Upper lobe of right lung (tissue), 1 donor: ENCODE data around the gene GRK5. TPM values are rescaled to one million over a fixed set of nuclear protein-coding genes. Genes with fewer than 3 reads are reported as not detected.
A peak's percentile ranks its signal among the peaks of the same experiment; 100 is the strongest.

ENCODE experiments used
- ATAC-seq: fragments of 200-7000 bp; cut with Tn5 transposase; one replicate; pipeline ENCODE4 v1.9.1; 2020; ENCODE audit warnings: mild to moderate bottlenecking, moderate library complexity
- DNase-seq: peaks from one replicate; pipeline ENCODE4 v3.0.0-alpha.2; 2020
- H3K27ac ChIP-seq: fragments of 200-600 bp; one replicate; pipeline ENCODE4 v1.8.0; 2022
- H3K27me3 ChIP-seq: fragments of 200-600 bp; one replicate; pipeline ENCODE4 v1.8.0; 2022; ENCODE audit warnings: mild to moderate bottlenecking
- H3K36me3 ChIP-seq: fragments of 200-600 bp; one replicate; pipeline ENCODE4 v1.8.0; 2022
- H3K4me1 ChIP-seq: fragments of 200-600 bp; one replicate; pipeline ENCODE4 v1.8.0; 2022
- H3K4me3 ChIP-seq: fragments of 200-600 bp; one replicate; pipeline ENCODE4 v1.8.0; 2022; ENCODE audit warnings: mild to moderate bottlenecking
- H3K9me3 ChIP-seq: fragments of 200-600 bp; one replicate; pipeline ENCODE4 v1.8.0; 2022
- intact Hi-C: fragments of 100-400 bp; cut with DNase I; formaldehyde crosslinking; loops from one replicate; pipeline ENCODE4 v1.11.0; 2022
- total RNA-seq: library from RNA; stranded (reverse); fragmentation: NEBNext Ultra II Directional; extraction: Animal tissue kit (Norgen Biotek cat#: 25700); gene quantifications from one replicate; pipeline ENCODE4 v1.2.1, GENCODE V29; 2021
- TF ChIP-seq, protein P1 (sequence below): fragments of 200-600 bp; IDR thresholded peaks from one replicate; pipeline ENCODE4 v1.8.0; 2022; ENCODE audit warnings: antibody characterized with exemption
- donor health status: DM: no; HTN: yes; CAD: no; lungs with severe emphysema.

GRK5 gene
- total RNA-seq, 1 donor from 2014 or later = 83.5 TPM

DNA sequence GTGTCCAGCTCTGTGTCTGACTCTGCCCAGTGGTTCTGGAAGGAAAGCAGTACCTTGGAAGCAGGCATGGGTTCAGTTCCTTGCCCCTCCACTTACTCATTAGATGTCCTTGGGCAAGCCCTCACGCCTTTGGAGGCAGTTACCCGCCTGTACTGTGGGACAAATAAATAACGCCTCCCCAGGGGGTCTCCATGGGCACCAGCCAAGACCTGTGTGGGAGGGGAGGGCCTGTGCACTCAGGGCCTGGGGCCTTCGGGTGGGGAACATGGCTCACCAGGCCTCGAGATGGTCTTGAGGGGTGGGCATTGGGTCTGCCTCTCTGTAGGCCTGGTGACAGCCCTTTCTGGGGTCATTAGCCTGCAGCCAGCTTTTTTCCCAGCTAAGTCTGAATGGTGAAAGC lies 142.0 kb downstream of the GRK5 start:
- ATAC-seq = no peak
- peak overlapping the region; percentile 68 for H3K27ac ChIP-seq
- H3K4me1 ChIP-seq = peaks cover 34% of the 10 kb centered on the region

DNA sequence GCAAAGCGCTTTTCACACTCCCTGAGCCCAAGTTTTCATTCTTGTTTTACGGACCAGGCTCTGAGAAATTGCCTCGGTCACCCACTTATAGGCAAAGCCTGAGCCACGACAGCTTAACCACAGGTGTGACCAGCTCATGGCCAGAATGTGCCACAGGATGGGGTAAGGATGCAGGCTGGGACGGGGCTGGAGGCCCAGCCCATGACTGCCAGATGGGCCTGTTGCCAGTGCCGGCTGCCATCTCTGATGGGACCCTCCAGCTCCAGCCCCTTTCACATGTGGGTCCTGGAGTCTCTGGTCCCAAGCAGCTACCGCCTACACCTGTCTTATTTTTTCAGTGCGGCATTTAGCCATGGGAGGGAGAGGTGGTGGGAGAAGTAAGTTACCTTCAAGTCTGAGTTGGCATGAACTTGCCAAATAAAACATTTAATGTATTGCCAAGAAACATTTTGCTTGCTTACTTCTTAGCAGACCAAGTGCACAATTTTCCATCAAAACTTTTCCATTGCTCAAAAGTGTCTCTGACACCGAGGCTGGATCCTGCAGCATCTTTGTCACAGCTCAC lies 142.6 kb downstream of the GRK5 start:
- DNase-seq = peak; percentile 60
- Histone ChIP-seq H3K4me1 (peaks cover 34% of the 10 kb centered on the region), H3K4me3 (no peak overlapping the region), H3K27me3 (no peaks in the 10 kb centered on the region), H3K36me3 (no peaks in the 10 kb centered on the region), H3K9me3 (no peaks in the 10 kb centered on the region), H3K27ac (peak overlapping the region; percentile 68)
- intact Hi-C loops = no loop called here
- ATAC-seq = no peak
- TF ChIP-seq, protein P1, sequence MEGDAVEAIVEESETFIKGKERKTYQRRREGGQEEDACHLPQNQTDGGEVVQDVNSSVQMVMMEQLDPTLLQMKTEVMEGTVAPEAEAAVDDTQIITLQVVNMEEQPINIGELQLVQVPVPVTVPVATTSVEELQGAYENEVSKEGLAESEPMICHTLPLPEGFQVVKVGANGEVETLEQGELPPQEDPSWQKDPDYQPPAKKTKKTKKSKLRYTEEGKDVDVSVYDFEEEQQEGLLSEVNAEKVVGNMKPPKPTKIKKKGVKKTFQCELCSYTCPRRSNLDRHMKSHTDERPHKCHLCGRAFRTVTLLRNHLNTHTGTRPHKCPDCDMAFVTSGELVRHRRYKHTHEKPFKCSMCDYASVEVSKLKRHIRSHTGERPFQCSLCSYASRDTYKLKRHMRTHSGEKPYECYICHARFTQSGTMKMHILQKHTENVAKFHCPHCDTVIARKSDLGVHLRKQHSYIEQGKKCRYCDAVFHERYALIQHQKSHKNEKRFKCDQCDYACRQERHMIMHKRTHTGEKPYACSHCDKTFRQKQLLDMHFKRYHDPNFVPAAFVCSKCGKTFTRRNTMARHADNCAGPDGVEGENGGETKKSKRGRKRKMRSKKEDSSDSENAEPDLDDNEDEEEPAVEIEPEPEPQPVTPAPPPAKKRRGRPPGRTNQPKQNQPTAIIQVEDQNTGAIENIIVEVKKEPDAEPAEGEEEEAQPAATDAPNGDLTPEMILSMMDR = no peak

More for the DNA sequence above, 142.0 kb downstream of the GRK5 start:
- no peaks in the 10 kb centered on the region for H3K36me3 ChIP-seq
- H3K4me3 ChIP-seq = no peak overlapping the region
- peak; percentile 45 for DNase-seq
- H3K9me3 ChIP-seq = no peaks in the 10 kb centered on the region
- TF ChIP-seq, protein P1 = no peak
- intact Hi-C loops = no loop called here
- no peaks in the 10 kb centered on the region for H3K27me3 ChIP-seq

DNA sequence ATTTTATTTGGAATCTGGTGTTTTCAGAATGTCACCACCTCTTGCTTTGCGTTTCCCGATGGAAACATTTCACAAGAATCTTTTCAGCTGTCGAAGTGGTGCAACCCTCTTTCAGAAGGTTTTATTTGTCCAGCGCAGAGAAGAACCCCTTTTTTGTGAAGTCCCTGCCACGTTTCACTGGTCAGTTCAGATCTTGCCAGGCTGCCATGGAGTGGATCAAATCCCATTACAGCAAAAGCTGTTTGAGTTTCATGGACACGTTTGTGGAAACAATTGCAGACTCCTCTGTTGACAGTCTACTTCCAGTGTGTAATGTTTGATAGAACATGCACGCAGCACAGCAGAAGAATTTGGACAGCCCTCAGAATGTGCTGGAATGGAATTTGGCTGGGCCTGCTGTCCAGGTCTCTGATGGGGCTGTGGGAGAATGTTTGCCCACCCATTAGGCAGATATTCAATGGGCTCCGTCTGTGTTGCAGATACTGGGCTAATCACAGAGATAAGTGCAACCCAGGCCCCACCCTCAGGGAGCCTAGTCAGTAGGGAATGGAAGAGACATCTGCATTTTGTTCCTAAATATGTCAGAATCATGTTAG lies 143.2 kb downstream of the GRK5 start:
- Histone ChIP-seq H3K9me3 (no peaks in the 10 kb centered on the region), H3K4me3 (no peak overlapping the region), H3K27me3 (no peaks in the 10 kb centered on the region), H3K4me1 (peaks cover 34% of the 10 kb centered on the region), H3K36me3 (no peaks in the 10 kb centered on the region), H3K27ac (peak overlapping the region; percentile 68)
- ATAC-seq (peak; percentile 75), DNase-seq (peak; percentile 36)
- intact Hi-C loops = no loop called here
- TF ChIP-seq, protein P1 = no peak

DNA sequence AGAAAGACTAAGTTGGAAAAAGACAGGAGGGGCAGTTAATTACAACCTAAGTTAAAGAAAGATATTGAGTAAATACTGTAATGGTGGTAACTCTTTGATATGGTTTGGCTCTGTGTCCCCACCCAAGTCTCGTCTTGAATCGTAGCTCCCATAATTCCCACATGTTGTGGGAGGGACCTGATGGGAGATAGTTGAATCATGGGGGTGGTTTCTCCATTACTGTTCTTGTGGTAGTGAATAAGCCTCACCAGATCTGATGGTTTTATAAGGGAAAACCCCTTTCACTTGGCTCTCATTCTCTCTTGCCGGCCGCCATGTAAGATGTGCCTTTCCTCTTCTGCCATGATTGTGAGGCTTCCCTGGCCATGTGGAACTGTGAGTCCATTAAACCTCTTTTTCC lies 143.8 kb downstream of the GRK5 start:
- Histone ChIP-seq H3K4me1 (peaks cover 34% of the 10 kb centered on the region), H3K4me3 (no peak overlapping the region), H3K27ac (peak overlapping the region; percentile 68), H3K9me3 (no peaks in the 10 kb centered on the region), H3K36me3 (no peaks in the 10 kb centered on the region), H3K27me3 (no peaks in the 10 kb centered on the region)
- ATAC-seq = no peak
- TF ChIP-seq, protein P1 = no peak
- DNase-seq = no peak
- intact Hi-C loops = no loop called here

DNA sequence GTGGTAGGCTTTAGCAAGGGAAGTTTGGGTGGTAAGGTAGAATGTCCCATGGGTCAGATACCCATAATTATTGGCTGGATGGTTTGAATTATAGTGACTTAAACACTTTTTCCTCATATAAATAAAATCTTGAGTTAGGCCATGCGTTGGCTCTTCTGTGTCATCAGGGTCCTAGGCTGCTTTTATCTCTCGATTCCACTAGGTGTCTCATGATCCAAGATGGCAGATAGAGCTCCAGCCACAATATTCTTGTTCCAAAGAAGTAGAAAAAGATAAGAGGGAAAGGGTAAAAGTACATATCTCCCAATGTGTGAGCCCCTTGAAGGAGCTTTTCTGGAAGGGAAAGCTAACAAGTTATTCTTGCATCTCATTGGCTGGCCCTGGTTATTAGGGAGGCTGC lies 144.7 kb downstream of the GRK5 start:
- no peak overlapping the region for H3K27ac ChIP-seq
- DNase-seq = no peak
- intact Hi-C loops = no loop called here
- TF ChIP-seq, protein P1 = no peak
- H3K4me3 ChIP-seq = no peak overlapping the region
- no peaks in the 10 kb centered on the region for H3K27me3 ChIP-seq
- no peaks in the 10 kb centered on the region for H3K36me3 ChIP-seq
- H3K9me3 ChIP-seq = no peaks in the 10 kb centered on the region
- H3K4me1 ChIP-seq = peaks cover 36% of the 10 kb centered on the region
- no peak for ATAC-seq
